Measurements from ENCODE around the gene ABCA6. TPM values are rescaled to one million over a fixed set of nuclear protein-coding genes. Genes with fewer than 3 reads are reported as not detected.

Gene ABCA6
- total RNA-seq = 6.3 and 6.5 TPM in 2 replicates
- 1.6 and 1.7 TPM in 2 replicates for polyA plus RNA-seq

GRCh38 chr17:69141431-69142174 lies at the start of gene ABCA6:
Gene ABCA6 (minus strand): TSS chr17:69141895. CDS start chr17:69140703, 1,192 bp downstream.
- WGBS (ENCODE audit: low lambda C conversion rate, missing lambda C conversion rate) = 47% methylated on average over 4 of the region's 4 CpGs
- no peaks in the 10 kb centered on the region for H3K27me3 ChIP-seq
- H4K20me1 ChIP-seq (ENCODE audit: insufficient read depth, poor library complexity, severe bottlenecking) = no peaks in the 10 kb centered on the region
- H3K36me3 ChIP-seq (replicated peaks; ENCODE audit: insufficient read depth, low read depth) = no peaks in the 10 kb centered on the region
- H3K4me1 ChIP-seq (ENCODE audit: insufficient read depth) = no peaks in the 10 kb centered on the region
- no peaks in the 10 kb centered on the region for H3K79me2 ChIP-seq
- no peak within 1 kb of the TSS for H3K4me3 ChIP-seq
- no peaks in the 10 kb centered on the region for H3K9me2 ChIP-seq (replicated peaks; ENCODE audit: insufficient read depth)
- TF ChIP-seq EZH2 (IDR thresholded peaks at IDR 0.05; ENCODE audit: borderline replicate concordance) (no peak), EZH2phosphoT487 (IDR thresholded peaks at IDR 0.05; ENCODE audit: low read depth, severe bottlenecking, unreplicated experiment) (no peak), CTCF (IDR thresholded peaks at IDR 0.05; ENCODE audit: poor library complexity) (no peak)
- peak within 1 kb of the TSS; percentile 17 for H3K4me2 ChIP-seq
- H3K9me3 ChIP-seq (ENCODE audit: low read depth) = peaks cover 3% of the 10 kb centered on the region
- peak within 1 kb of the TSS; percentile 35 for H3K27ac ChIP-seq
- peak within 1 kb of the TSS; percentile 26 for H2AFZ ChIP-seq
- DNase-seq (ENCODE audit: low spot score) = no peak

DNA sequence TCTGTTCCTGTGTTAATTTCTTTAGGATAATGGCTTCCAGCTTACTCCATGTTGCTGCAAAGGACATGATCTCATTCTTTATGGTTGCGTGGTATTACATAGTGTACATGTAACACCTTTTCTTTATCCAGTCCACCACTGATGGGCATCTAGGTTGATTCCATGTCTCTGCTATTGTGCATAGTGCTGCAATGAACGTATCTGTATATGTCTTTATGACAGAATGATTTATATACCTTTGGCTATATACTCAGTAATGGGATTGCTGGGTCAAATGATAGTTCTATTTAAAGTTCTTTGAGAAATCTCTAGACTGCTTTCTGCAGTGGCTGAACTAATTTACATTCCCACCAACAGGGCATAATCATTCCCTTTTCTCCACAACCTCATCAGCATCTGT lies 47.1 kb upstream of the ABCA6 start:
- Histone ChIP-seq H3K4me2 (no peak overlapping the region), H3K9me2 (replicated peaks; ENCODE audit: insufficient read depth) (no peaks in the 10 kb centered on the region), H3K4me1 (ENCODE audit: insufficient read depth) (no peaks in the 10 kb centered on the region), H3K79me2 (no peaks in the 10 kb centered on the region), H3K36me3 (replicated peaks; ENCODE audit: insufficient read depth, low read depth) (no peaks in the 10 kb centered on the region), H4K20me1 (ENCODE audit: insufficient read depth, poor library complexity, severe bottlenecking) (no peaks in the 10 kb centered on the region), H2AFZ (no peak overlapping the region), H3K9me3 (ENCODE audit: low read depth) (no peaks in the 10 kb centered on the region), H3K27ac (no peak overlapping the region), H3K27me3 (no peaks in the 10 kb centered on the region), H3K4me3 (no peak overlapping the region)
- no peak for DNase-seq (ENCODE audit: low spot score)
- WGBS (ENCODE audit: low lambda C conversion rate, missing lambda C conversion rate) = 76% methylated on average over 2 of the region's 2 CpGs
- TF ChIP-seq EZH2 (IDR thresholded peaks at IDR 0.05; ENCODE audit: borderline replicate concordance) (no peak), CTCF (IDR thresholded peaks at IDR 0.05; ENCODE audit: poor library complexity) (no peak), EZH2phosphoT487 (IDR thresholded peaks at IDR 0.05; ENCODE audit: low read depth, severe bottlenecking, unreplicated experiment) (no peak)

DNA sequence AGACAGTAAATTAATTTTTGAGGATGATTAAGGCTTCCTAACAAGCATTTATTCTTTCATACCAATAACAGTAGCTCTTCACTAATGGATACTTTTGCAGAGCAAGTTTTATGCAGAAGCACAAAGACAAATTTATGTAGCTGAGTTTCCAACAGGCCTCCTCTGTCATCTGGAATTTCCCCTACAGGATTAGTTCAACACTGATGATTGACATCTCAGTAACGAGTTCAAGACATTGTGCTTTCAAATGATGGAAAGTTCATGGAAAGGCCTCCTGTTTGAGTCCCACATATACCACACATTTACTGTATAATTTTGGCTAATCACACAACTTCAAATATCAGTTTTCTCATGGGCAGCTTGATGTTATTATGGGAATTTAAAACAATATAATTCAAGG lies 46.4 kb upstream of the ABCA6 start:
- no peaks in the 10 kb centered on the region for H4K20me1 ChIP-seq (ENCODE audit: insufficient read depth, poor library complexity, severe bottlenecking)
- no peak overlapping the region for H2AFZ ChIP-seq
- 72% methylated on average over 1 of the region's 1 CpG for WGBS (ENCODE audit: low lambda C conversion rate, missing lambda C conversion rate)
- no peaks in the 10 kb centered on the region for H3K4me1 ChIP-seq (ENCODE audit: insufficient read depth)
- H3K27me3 ChIP-seq = no peaks in the 10 kb centered on the region
- H3K79me2 ChIP-seq = no peaks in the 10 kb centered on the region
- H3K4me3 ChIP-seq = no peak overlapping the region
- no peaks in the 10 kb centered on the region for H3K36me3 ChIP-seq (replicated peaks; ENCODE audit: insufficient read depth, low read depth)
- no peak for DNase-seq (ENCODE audit: low spot score)
- no peak overlapping the region for H3K27ac ChIP-seq
- no peak for TF ChIP-seq EZH2phosphoT487 (IDR thresholded peaks at IDR 0.05; ENCODE audit: low read depth, severe bottlenecking, unreplicated experiment)
- TF ChIP-seq CTCF (IDR thresholded peaks at IDR 0.05; ENCODE audit: poor library complexity) = no peak
- TF ChIP-seq EZH2 (IDR thresholded peaks at IDR 0.05; ENCODE audit: borderline replicate concordance) = no peak
- H3K9me2 ChIP-seq (replicated peaks; ENCODE audit: insufficient read depth) = no peaks in the 10 kb centered on the region
- no peak overlapping the region for H3K4me2 ChIP-seq
- no peaks in the 10 kb centered on the region for H3K9me3 ChIP-seq (ENCODE audit: low read depth)
